HG03135 (cell line): ENCODE measurements around the gene CLPSL2.

Experiments used
- ATAC-seq: cut with Tn5 transposase; IDR thresholded peaks from one replicate; pipeline ENCODE4 v1.9.1; 2021; ENCODE audit warnings: mild to moderate bottlenecking, moderate library complexity; ENCODE audit not compliant: unreplicated experiment

The CLPSL2 gene

DNA sequence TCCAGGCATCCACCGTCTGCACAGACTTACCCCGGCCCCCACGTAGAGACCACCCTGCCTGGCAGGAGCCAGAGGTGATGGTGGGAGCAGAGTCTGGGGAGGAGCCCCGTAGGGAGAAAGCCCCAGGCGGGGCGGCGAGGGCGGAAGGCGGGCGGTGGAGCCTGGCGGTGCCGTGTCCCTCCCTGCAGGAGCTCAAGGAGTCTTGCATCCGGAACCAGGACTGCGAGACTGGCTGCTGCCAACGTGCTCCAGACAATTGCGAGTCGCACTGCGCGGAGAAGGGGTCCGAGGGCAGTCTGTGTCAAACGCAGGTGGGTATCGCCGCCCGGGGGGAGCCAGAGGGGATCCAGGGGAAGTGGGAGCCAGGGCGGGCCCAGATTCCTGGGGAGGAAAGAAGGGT, 10.4 kb downstream of the CLPSL2 start:
- no peak for ATAC-seq

DNA sequence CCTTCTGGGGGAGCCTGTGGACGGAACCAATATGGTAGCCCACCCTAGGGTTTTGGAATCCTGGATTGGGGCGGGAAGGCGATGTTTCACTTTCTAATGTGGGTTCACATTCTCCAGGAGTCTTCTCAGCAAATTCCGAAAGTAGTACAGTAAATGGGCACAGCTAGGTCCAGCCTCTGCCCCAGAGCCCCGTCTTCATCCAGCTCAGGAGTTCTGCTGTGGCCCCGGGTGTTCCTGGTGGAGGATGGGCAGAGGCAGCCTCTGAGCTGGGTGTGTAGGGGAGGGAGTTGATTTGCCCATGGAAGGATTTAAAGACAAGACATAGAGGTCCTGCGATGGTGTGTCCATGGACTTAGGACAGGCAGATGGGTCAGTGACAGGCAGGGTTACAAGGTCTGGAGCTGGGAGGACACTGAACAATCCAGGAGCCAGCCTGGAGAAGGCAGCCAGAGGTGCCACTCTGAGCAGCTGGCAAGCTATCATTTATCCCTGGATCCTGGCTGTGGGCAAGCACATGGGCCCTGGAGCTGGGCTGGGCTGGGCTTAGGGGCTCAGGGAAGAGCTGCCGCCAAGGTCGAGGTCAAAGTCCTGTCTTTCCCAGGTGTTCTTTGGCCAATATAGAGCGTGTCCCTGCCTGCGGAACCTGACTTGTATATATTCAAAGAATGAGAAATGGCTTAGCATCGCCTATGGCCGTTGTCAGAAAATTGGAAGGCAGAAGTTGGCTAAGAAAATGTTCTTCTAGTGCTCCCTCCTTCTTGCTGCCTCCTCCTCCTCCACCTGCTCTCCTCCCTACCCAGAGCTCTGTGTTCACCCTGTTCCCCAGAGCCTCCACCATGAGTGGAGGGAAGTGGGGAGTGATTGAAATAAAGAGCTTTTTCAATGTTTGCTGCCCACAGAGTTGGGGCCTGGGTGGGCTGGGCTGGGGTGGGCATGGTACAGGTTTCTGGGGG, 11.1 kb downstream of the CLPSL2 start:
- no peak for ATAC-seq

DNA sequence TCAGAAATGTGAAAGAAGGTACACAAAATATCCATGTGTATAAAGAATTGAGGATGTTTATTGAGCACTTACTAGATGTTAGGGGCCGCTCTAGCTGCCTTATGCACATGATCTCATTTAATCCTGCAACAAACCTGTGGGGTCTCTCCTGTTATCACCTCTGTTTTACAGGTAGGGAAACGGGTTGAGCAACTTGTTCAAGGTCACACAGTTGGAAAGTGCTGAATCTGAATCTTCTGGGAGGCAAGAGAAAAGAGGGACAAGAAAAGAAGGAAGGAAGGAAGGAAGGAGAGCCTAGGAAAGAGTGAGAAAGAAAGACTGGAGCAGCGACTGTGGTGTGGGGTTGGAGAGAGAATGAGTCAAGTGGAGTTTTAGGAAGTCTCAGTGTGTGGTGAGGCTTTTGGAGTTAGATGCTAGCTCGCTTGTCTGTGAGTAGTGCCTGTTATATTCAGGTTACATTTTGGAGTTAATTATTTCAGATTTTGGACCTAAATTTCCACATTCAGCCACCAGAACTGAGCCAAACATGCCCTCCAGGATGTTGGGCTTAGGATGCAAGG, 12.1 kb downstream of the CLPSL2 start:
- ATAC-seq = no peak

DNA sequence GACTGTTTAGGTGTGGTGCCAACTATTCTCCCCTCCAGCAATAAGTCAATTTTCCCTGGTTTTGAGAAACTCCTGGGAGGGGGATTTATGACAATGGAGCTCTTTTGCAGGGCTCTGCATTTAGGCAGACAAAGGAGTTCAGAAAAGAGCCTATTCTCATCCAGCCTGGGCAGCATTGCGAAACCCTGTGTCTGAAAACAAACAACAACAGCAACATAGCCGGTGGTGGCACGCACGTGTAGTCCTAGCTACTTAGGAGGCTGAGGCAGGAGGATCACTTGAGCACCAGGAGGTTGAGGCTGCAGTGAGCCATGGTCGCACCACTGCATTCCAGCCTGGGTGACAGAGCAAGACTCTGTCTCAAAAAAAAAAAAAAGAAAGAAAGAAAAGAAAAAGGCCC, 14.3 kb downstream of the CLPSL2 start:
- ATAC-seq = no peak

- ATAC-seq = no peak
Measured at GRCh38 chr6:35794536-35795452, 18.4 kb downstream of the CLPSL2 start.

DNA sequence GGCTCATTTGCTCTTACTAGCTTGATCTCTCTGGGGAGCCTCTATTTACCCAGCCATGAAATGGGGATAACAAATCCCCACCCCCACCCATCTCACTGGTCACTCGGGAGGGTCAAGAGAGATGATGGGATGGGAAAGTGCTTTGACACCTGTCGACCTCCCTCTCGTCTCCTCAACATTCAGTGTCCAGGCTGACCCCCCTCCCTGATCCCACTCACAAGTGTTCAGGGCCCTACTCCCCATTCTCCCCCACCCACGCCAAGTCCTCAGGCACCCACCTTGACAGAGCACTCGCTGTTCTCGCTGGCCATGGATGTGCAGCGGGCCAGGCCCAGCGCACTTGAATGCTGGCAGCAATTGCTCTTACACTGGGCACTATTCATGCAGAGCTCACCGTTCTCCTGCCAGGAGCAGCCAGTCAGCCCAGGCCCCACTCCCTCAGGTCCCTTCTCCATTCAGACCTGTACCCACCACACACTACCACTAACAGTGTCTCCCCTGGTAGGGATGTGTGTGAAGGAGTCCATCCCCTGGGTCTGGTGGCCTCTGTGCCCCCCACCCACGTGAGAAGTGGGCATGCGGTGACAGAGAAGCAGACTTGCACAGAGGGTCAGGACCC, 19.2 kb downstream of the CLPSL2 start:
- no peak for ATAC-seq

DNA sequence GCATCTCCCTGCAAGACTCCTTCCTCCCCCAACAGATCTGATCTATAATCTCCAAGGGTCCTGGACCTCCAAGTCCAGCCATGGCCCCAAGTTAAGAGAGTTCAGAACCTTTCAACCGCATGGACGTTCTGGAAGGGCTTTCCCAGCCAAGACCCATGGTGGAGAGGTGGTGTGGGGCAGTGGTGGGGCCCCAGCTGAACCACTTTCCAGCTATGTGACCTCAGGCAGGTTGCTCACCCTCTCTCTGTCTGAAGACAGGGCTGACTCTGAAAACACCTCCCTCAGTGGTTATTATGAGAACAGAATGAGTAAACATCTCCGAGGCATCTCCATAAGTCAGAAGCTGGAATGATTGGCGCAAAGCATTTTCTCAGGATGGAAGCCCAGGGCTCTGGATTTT, 19.8 kb downstream of the CLPSL2 start:
- no peak for ATAC-seq

DNA sequence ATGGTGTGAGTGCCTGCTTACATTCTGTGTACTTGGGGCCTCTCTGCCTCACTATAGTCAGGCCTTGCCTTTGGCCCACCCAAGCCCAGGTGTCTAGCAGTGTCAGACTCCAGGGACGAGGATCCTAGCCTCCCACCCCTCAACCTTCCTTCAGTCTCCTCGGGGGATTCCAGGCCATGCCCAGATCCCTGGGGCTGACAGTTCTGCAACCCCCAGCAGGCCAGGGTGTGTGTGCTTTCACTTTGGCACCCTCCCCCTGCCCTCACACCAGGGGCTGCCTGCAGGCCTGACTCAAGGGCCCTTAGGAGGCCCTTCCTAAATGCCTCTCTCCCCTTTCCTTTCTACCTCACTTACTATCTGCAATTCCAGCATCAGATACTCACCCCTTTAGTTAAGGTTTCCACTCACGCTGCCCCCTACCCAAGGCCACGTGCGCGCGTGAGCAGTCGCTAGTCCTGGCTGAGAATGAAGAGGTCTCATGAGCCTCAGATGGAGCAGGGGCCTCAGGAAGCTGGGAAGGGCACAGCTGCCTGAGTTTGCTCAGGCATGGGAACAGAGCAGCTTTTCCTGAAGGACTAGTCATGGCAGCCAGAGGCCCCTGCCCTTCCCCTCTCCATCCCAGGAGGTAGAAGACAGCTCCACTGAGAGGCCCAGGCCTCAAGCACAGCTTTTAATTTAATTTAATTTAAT, 21.6 kb downstream of the CLPSL2 start:
- no peak for ATAC-seq

- no peak for ATAC-seq
Measured at GRCh38 chr6:35798706-35799105, 22.3 kb downstream of the CLPSL2 start.

GRCh38 chr6:35801148-35801547, 24.8 kb downstream of the CLPSL2 start:
- ATAC-seq = no peak

DNA sequence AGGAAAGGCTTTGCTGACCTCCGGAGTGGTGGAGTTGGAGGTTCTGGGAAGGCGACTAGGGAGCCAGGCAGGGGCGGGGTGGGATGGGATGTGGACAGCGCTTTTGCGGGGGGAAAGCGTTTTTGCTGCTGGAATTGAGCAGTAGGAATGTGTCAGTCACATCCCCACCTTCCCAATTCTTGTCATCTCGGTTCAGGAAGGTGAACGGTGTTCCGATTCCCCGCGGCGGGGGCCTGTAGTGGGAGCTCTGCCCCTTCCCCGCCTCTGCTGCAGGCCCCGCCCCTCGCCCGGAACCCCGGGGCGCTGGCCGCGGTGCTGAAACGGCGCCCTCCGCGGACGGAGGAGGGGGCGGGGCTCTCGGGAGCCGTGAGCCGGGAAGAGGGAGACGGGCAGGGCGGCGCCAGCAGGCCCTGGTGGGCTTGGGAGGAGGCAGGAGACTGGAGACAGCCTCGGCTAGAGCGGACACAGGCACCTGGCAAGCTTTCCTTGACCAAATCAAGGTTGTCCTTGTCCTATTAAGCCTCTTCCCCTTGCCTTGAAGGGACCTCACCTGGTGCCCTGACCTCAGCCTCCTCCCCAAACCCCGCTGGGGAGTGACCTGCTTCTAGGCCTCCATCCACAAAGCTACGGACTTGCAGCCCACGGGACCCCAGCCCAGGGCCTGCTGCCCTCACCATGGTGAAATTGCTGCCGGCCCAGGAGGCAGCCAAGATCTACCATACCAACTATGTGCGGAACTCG, 28.8 kb downstream of the CLPSL2 start, which contains the start of gene LHFPL5:
Gene LHFPL5, plus strand, starts transcription at position 357 of the 741 bp plus-strand sequence. Its CDS starts 319 bp downstream, at position 676.
- ATAC-seq = no peak

DNA sequence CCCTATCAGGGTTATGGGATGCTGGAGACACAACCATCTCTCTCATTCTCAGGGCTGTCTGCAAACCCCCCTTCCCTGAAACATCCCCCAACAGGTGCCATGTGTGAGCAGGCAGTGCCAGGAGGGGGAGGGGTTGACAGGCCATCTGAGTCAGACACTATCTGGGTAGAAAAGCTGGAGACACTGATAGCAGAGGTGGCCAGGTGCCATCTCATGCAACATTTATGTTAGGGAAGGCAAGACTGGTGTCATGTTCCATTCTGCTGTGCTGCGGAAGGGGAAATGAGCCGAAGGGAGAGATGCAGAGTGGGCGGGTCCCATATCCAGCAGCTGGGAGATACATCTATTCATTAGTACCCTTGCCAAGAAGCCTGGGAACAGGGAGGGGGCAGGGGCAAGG, 32.3 kb downstream of the CLPSL2 start:
- no peak for ATAC-seq

DNA sequence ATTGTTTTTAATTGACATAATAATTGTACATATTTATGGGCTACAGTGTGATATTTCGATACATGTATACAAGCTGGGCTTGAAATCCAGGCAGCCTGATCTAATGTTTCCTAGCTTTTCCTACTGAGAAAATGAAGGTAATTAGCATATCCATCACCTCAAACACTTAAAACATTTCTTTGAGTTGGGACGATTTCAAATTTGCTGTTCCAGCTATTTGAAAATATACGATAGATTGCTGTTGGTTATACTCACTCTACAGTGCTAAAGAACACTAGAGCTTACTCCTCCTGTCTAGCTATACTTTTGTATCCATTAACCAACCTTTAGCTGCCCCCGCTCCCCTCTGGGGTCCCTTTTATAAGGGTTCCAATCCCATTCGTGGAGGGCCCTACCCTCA, 33.4 kb downstream of the CLPSL2 start:
- ATAC-seq = no peak

DNA sequence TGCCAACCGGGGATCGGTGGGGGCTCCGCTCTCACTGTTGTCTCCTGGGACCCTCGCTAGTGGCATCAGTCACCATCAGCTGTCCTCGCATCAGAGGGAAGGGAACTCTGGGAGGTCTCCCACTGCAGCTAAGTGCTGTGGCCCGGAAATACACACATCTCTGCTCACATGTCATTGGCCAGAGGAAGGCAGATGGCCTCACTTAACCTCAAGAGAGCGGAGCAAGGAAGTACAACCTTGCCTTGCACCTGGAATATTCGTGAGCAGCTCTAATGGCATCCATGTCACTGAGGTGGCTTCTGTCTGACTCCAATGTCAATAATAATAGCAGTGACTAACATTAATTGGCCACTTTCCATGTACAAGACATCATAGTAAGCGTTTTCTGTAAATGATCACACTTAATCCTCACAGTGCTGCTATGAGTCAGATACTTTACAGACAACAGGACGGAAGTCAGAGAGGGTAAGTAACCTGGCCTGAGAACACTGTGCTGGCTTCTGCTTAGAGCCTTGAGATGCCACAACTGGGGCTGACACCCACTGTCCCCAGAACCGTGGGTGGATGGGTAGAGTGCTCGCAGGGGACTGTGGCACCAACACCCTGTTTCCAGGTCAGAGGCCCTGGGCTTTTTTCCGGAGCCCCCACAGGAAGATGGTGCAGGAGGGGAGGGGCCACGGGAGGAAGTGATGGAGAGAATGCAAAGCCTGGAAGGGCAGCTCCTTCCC, 34.7 kb downstream of the CLPSL2 start:
- no peak for ATAC-seq

DNA sequence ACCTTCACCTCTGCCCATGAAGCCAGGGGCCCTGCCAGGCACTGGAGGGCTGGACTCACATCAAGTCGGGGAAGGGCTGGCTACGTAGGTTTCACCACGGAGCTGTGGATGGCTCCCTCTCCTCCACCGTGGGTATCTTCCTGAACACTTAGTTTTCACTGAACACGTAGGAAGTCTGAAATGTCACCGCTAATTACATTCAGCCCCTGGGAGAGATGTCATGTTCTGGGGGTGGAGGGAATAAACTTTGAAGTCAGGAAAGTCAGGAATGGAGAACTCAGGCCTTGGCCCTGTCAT, 35.2 kb downstream of the CLPSL2 start:
- no peak for ATAC-seq

DNA sequence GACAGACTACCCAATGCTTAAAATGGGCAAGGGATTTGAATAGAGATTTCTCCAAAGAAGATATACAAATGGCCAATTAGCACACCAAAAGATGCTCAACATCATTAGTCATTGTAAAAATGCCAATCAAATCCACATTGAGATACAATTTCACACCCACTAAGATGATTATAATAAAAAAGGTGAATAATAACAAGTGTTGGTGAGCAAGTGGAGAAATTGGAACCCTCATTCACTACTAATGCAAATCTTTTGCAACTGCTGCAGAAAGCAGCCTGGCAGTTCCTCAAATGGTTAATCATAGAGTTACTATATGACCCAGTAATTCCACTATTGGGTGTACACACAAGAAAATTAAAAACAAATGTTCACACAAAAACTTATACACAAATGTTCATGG, 41.1 kb downstream of the CLPSL2 start:
- no peak for ATAC-seq

GRCh38 chr6:35823601-35824000, 47.2 kb downstream of the CLPSL2 start:
- no peak for ATAC-seq

GRCh38 chr6:35824552-35825192, 48.3 kb downstream of the CLPSL2 start:
- ATAC-seq = no peak
